Loucy (cell line): ENCODE measurements around the gene TUBA3D.
"Not testable (repeated sequence)": the region's sequence is repeated elsewhere in the genome, so short reads cannot be mapped to it uniquely, and the experiment has no call there.

ENCODE experiments used
- H2AFZ ChIP-seq: fragments of 200-600 bp; sonication (generic); 2 replicates; pipeline ENCODE4 v1.6.0; 2016; ENCODE audit warnings: antibody characterized with exemption, mild to moderate bottlenecking, low read length, moderate library complexity
- H3F3A ChIP-seq: fragments of 200-600 bp; 2 replicates; pipeline ENCODE4 v1.6.0; 2016; ENCODE audit warnings: antibody characterized with exemption, low read depth, mild to moderate bottlenecking
- H3K27me3 ChIP-seq: fragments of 200-600 bp; sonication (generic); 2 replicates; pipeline ENCODE4 v1.6.1; 2014; ENCODE audit warnings: low read length, mild to moderate bottlenecking; ENCODE audit not compliant: insufficient read depth, poor library complexity, severe bottlenecking
- H3K36me3 ChIP-seq: fragments of 200-600 bp; sonication (generic); 2 replicates; pipeline ENCODE4 v1.6.1; 2016; ENCODE audit warnings: low read length; ENCODE audit not compliant: insufficient read depth
- H3K4me1 ChIP-seq: fragments of 200-600 bp; sonication (generic); 2 replicates; pipeline ENCODE4 v1.5.1; 2014; ENCODE audit warnings: low read length, mild to moderate bottlenecking; ENCODE audit not compliant: insufficient read depth, poor library complexity, severe bottlenecking
- H3K4me2 ChIP-seq: fragments of 200-600 bp; sonication (generic); 2 replicates; pipeline ENCODE4 v1.6.0; 2014; ENCODE audit warnings: antibody characterized with exemption, low read length, low read depth, mild to moderate bottlenecking; ENCODE audit not compliant: poor library complexity, severe bottlenecking
- H3K4me3 ChIP-seq: fragments of 200-600 bp; sonication (generic); 2 replicates; pipeline ENCODE4 v1.5.1; 2014; ENCODE audit warnings: low read length, mild to moderate bottlenecking, mixed read lengths; ENCODE audit not compliant: poor library complexity, severe bottlenecking
- H3K79me2 ChIP-seq: fragments of 200-600 bp; sonication (generic); 2 replicates; pipeline ENCODE4 v1.6.1; 2014; ENCODE audit warnings: low read length; ENCODE audit not compliant: insufficient read depth
- H3K9ac ChIP-seq: fragments of 200-600 bp; sonication (generic); 2 replicates; pipeline ENCODE4 v1.6.0; 2014; ENCODE audit warnings: mild to moderate bottlenecking, low read depth, low read length, moderate library complexity; ENCODE audit not compliant: poor library complexity, severe bottlenecking
- H3K9me2 ChIP-seq: fragments of 200-600 bp; sonication (generic); replicated peaks from 2 replicates; pipeline ENCODE4 v1.6.1; 2016; ENCODE audit warnings: low read depth, low read length, mixed read lengths
- H3K9me3 ChIP-seq: fragments of 200-600 bp; sonication (generic); 2 replicates; pipeline ENCODE4 v1.6.1; 2014; ENCODE audit warnings: mild to moderate bottlenecking, antibody characterized with exemption, low read length, low read depth; ENCODE audit not compliant: insufficient read depth
- H4K20me1 ChIP-seq: fragments of 200-600 bp; sonication (generic); 2 replicates; pipeline ENCODE4 v1.6.0; 2014; ENCODE audit warnings: antibody characterized with exemption, low read length, mild to moderate bottlenecking; ENCODE audit not compliant: insufficient read depth, poor library complexity, severe bottlenecking
- EZH2phosphoT487 ChIP-seq: fragments of 200-600 bp; IDR thresholded peaks from 2 replicates; pipeline ENCODE4 v1.6.1; 2018; ENCODE audit warnings: antibody characterized with exemption, mild to moderate bottlenecking, moderate library complexity, borderline replicate concordance
- TF ChIP-seq, protein P1 (sequence below): fragments of 200-600 bp; sonication (generic); conservative IDR thresholded peaks from 2 replicates; pipeline ENCODE4 v1.5.1; 2014; ENCODE audit warnings: mild to moderate bottlenecking, antibody characterized with exemption, low read length

The TUBA3D gene

DNA sequence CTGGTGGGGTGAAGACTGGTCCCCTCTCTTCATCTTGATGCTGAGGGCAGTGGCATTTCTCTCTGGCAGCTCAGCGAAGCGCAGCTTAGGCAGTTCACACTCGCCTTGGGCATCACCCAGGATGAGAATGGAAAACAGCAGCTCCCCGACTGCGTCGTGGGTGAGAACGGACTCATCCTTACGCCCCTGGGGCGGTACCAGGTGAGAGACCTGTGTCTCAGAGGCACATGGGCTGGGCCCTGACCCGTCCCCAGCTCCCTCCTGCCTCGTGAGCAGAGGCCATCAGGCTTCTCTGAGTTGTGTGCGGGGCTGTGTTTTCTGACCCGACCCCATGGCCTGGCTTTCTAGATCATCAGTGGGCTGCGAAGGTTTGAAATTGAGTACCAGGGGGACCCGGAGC, 43.5 kb downstream of the TUBA3D start:
- no peaks in the 10 kb centered on the region for H3K79me2 ChIP-seq
- no peaks in the 10 kb centered on the region for H3K9me2 ChIP-seq
- no peak for TF ChIP-seq EZH2phosphoT487
- TF ChIP-seq, protein P1, sequence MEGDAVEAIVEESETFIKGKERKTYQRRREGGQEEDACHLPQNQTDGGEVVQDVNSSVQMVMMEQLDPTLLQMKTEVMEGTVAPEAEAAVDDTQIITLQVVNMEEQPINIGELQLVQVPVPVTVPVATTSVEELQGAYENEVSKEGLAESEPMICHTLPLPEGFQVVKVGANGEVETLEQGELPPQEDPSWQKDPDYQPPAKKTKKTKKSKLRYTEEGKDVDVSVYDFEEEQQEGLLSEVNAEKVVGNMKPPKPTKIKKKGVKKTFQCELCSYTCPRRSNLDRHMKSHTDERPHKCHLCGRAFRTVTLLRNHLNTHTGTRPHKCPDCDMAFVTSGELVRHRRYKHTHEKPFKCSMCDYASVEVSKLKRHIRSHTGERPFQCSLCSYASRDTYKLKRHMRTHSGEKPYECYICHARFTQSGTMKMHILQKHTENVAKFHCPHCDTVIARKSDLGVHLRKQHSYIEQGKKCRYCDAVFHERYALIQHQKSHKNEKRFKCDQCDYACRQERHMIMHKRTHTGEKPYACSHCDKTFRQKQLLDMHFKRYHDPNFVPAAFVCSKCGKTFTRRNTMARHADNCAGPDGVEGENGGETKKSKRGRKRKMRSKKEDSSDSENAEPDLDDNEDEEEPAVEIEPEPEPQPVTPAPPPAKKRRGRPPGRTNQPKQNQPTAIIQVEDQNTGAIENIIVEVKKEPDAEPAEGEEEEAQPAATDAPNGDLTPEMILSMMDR = no peak

DNA sequence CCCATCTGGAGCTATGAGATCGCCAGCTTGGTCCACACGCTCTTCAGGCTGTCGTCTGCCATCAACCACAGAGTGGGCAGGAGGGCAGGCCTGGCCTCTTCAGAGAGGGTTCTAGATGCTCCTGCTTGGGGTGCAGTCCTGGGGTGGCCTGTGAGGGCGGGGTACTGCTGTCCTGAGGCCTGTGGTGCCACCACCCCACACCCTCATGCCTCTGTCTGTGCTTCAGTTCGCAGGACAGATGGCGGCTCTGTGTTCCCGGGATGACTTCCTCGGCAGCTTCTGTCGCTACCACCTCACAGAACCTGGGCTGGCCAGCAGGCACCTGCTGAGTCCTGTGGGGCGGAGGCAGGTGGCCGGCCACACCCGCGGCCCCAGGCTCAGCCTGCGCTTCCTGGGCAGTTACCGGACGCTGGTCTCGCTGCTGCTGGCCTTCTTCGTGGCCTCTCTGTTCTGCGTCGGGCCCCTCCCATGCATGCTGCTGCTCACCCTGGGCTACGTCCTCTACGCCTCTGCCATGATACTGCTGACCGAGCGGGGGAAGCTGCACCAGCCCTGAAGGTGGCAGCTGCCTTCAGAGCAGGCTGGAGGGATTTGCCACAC, 44.1 kb downstream of the TUBA3D start:
- not testable (repeated sequence) for H3K4me1 ChIP-seq, H3K27me3 ChIP-seq, H3K9me2 ChIP-seq, H3K4me2 ChIP-seq, H4K20me1 ChIP-seq, H3K4me3 ChIP-seq, H3K9me3 ChIP-seq, H3K79me2 ChIP-seq, H3F3A ChIP-seq, H3K9ac ChIP-seq, H2AFZ ChIP-seq
- peaks cover 18% of the 10 kb centered on the region; the same call in 1 of the 2 replicates for H3K36me3 ChIP-seq

More for the DNA sequence above, 43.5 kb downstream of the TUBA3D start:
- Histone ChIP-seq H2AFZ (no peak overlapping the region), H3K9ac (no peak overlapping the region), H3K9me3 (no peaks in the 10 kb centered on the region), H3K4me3 (no peak overlapping the region), H3K4me2 (no peak overlapping the region), H3K4me1 (no peaks in the 10 kb centered on the region), H3K36me3 (peaks cover 18% of the 10 kb centered on the region; the same call in 1 of the 2 replicates), H3K27me3 (no peaks in the 10 kb centered on the region), H3F3A (no peaks in the 10 kb centered on the region), H4K20me1 (no peaks in the 10 kb centered on the region)

DNA sequence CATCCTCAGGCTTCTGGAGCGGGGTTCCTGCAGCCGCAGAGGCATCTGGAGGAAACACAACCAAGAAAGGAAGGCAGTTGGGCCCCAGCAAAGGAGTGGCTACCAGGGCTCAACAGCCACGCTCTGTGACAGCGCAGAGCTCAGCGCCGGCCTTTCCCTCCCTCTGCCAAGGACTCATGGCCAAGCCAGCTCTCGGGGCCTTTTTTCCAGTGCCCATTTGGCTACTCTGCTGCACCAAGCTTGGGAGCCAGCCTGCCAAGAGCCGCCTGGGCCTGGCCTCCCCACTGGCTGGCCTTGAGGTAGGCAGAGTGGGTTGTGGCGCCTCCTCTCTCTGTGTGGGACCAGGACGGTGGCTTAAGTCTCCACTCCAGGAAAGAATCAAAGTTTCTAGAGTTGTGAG, 44.6 kb downstream of the TUBA3D start:
- peaks cover 18% of the 10 kb centered on the region; the same call in 1 of the 2 replicates for H3K36me3 ChIP-seq
- no peak overlapping the region for H3K4me2 ChIP-seq
- H3K79me2 ChIP-seq = no peaks in the 10 kb centered on the region
- no peaks in the 10 kb centered on the region for H3K9me3 ChIP-seq
- H3F3A ChIP-seq = no peaks in the 10 kb centered on the region
- H3K27me3 ChIP-seq = no peaks in the 10 kb centered on the region
- H2AFZ ChIP-seq = no peak overlapping the region
- H3K4me3 ChIP-seq = no peak overlapping the region
- no peaks in the 10 kb centered on the region for H4K20me1 ChIP-seq
- no peaks in the 10 kb centered on the region for H3K4me1 ChIP-seq
- no peak for TF ChIP-seq EZH2phosphoT487
- TF ChIP-seq, protein P1 = no peak
- no peak overlapping the region for H3K9ac ChIP-seq
- no peaks in the 10 kb centered on the region for H3K9me2 ChIP-seq

DNA sequence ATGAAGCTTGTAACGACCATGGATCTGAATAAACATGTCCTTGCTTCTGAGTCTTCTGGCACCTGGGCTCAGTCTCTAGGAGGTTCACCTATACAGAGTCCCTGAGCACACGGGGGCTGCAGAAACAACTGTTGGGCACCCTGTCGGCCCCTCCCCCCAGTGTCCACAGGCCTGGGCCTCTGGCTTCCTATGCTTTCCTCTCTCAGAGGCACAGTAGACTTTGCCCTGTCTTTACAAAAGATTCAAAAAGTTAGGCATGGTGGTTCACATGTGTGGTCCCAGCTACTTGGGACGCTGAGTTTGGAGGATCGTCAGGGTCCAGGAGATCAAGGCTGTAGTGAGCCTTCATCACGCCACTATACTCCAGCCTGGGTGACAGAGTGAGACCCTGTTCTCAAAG, 45.6 kb downstream of the TUBA3D start:
- not testable (repeated sequence) for H3K4me2 ChIP-seq, H3K79me2 ChIP-seq

More for the DNA sequence above, 45.6 kb downstream of the TUBA3D start:
- H4K20me1 ChIP-seq, H3K9me2 ChIP-seq, H3K4me3 ChIP-seq, H3K9ac ChIP-seq, H3K27me3 ChIP-seq, H3F3A ChIP-seq, H2AFZ ChIP-seq, H3K9me3 ChIP-seq, H3K4me1 ChIP-seq: not testable (repeated sequence)
- H3K36me3 ChIP-seq = peaks cover 18% of the 10 kb centered on the region; the same call in 1 of the 2 replicates
